ENCODE measurements around the gene CLSTN1. TPM values are rescaled to one million over a fixed set of nuclear protein-coding genes. Genes with fewer than 3 reads are reported as not detected.

CLSTN1 gene
- total and polyA plus RNA-seq, 2 of the 13 experiments (the other 11 are each of a cell fraction or from before 2014, with no cell fraction given) = 19.7 to 29.8 TPM

DNA sequence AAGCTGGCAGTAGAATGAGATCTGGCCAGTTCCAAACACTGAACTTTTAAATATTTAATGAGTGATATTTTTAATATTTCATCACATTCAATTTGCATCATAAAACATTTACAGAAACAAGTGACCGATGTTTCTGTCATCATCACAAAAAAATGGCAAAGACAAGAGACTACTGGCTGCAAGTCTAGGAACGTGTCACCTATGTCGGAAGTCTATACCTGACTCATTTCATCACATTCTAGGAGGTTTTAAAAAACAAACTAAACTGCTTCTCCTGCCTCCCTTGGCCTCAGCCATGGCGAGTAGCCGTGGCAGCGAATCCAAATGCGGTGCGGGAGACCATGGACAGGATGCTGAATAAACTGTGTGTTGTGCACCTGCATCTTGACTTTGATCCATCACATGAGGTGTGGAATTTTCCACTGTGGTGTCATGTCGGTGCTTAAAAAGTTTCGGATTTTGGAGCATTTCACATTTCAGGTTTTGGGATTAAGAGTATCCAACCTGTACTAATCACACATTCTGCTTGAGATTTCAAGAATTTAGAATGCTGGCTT, 43.1 kb downstream of the CLSTN1 start:
- TF ChIP-seq, protein P1, sequence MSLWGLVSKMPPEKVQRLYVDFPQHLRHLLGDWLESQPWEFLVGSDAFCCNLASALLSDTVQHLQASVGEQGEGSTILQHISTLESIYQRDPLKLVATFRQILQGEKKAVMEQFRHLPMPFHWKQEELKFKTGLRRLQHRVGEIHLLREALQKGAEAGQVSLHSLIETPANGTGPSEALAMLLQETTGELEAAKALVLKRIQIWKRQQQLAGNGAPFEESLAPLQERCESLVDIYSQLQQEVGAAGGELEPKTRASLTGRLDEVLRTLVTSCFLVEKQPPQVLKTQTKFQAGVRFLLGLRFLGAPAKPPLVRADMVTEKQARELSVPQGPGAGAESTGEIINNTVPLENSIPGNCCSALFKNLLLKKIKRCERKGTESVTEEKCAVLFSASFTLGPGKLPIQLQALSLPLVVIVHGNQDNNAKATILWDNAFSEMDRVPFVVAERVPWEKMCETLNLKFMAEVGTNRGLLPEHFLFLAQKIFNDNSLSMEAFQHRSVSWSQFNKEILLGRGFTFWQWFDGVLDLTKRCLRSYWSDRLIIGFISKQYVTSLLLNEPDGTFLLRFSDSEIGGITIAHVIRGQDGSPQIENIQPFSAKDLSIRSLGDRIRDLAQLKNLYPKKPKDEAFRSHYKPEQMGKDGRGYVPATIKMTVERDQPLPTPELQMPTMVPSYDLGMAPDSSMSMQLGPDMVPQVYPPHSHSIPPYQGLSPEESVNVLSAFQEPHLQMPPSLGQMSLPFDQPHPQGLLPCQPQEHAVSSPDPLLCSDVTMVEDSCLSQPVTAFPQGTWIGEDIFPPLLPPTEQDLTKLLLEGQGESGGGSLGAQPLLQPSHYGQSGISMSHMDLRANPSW (CRISPR knock-in tag; IDR thresholded peaks at IDR 0.05; ENCODE audit: borderline replicate concordance) = no peak
- TF ChIP-seq, protein P2, sequence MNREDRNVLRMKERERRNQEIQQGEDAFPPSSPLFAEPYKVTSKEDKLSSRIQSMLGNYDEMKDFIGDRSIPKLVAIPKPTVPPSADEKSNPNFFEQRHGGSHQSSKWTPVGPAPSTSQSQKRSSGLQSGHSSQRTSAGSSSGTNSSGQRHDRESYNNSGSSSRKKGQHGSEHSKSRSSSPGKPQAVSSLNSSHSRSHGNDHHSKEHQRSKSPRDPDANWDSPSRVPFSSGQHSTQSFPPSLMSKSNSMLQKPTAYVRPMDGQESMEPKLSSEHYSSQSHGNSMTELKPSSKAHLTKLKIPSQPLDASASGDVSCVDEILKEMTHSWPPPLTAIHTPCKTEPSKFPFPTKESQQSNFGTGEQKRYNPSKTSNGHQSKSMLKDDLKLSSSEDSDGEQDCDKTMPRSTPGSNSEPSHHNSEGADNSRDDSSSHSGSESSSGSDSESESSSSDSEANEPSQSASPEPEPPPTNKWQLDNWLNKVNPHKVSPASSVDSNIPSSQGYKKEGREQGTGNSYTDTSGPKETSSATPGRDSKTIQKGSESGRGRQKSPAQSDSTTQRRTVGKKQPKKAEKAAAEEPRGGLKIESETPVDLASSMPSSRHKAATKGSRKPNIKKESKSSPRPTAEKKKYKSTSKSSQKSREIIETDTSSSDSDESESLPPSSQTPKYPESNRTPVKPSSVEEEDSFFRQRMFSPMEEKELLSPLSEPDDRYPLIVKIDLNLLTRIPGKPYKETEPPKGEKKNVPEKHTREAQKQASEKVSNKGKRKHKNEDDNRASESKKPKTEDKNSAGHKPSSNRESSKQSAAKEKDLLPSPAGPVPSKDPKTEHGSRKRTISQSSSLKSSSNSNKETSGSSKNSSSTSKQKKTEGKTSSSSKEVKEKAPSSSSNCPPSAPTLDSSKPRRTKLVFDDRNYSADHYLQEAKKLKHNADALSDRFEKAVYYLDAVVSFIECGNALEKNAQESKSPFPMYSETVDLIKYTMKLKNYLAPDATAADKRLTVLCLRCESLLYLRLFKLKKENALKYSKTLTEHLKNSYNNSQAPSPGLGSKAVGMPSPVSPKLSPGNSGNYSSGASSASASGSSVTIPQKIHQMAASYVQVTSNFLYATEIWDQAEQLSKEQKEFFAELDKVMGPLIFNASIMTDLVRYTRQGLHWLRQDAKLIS (CRISPR knock-in tag; IDR thresholded peaks at IDR 0.05) = no peak
- no peak for TF ChIP-seq U2AF1 (optimal IDR thresholded peaks at IDR 0.05; ENCODE audit: low read depth, low read length)
- no peak for TF ChIP-seq CHCHD3 (CRISPR knock-in tag; IDR thresholded peaks at IDR 0.05)
- Histone ChIP-seq H3K4me3 (replicated peaks in 1 of 3; ENCODE audit: insufficient read depth in 1 of 3, low read depth in 2 of 3, low read length in 3 of 3) (no peak overlapping the region), H4K20me1 (ENCODE audit: insufficient read depth, low read length) (0 out of 2 replicates have a peak, but pooled peaks cover 5% of the 10 kb centered on the region), H3K9me3 (ENCODE audit: low read length) (no peaks in the 10 kb centered on the region), H3K9ac (ENCODE audit: insufficient read depth, low read depth, low read length) (no peak overlapping the region), H3K79me2 (ENCODE audit: insufficient read depth, low read length) (peaks cover 31% of the 10 kb centered on the region), H3K27me3 (ENCODE audit: control insufficient read depth in 1 of 2, insufficient read depth in 2 of 2, low read length in 2 of 2) (no peaks in the 10 kb centered on the region), H3K36me3 (replicated peaks in 1 of 2; ENCODE audit: control insufficient read depth in 1 of 2, insufficient read depth in 2 of 2, low read length in 2 of 2) (peaks cover 0 to 3% of the 10 kb centered on the region in 2 experiments; a peak in 1 of 5 replicates), H2AFZ (ENCODE audit: low read length) (no peak overlapping the region), H3K4me1 (ENCODE audit: insufficient read depth, low read length) (no peaks in the 10 kb centered on the region), H3K27ac (ENCODE audit: extremely low read length, insufficient read depth, low read length) (no peak overlapping the region), H3K4me2 (ENCODE audit: low read depth, low read length) (no peak overlapping the region)
- WGBS (ENCODE audit: low lambda C conversion rate) = 95% methylated on average over 10 of the region's 10 CpGs
- FAIRE-seq (no peak), DNase-seq (ENCODE audit: low spot score) (no peak), ATAC-seq (no peak)
- CTCF ChIA-PET (ENCODE audit: low intra/inter-chr PET ratio, low total read pairs) = no interaction called here
- in situ Hi-C loops (cut with HindIII; ENCODE audit: extremely low pct_ligation_motif_present, low pct_unique_long_range_greater_than_20kb) (no loop called here), intact Hi-C loops (cut with micrococcal nuclease; ENCODE audit: unreplicated experiment) (loop anchor here (5.0 kb wide), 1 partner anchor 47 kb away; no protein-coding TSS in a partner anchor)
- POLR2A ChIA-PET = no interaction called here
- no TSS peak for BruUV-seq (replicated peaks)

Data from HepG2 (cell line).